HEK293 (cell line): ENCODE measurements around the gene IRF2.

Experiments used
- CTCF ChIA-PET: fragments of 350-600 bp; formaldehyde crosslinking; extraction: SDS; loops from one replicate; lab custom pipeline; 2021; ENCODE audit warnings: antibody characterized with exemption; lab: Yijun Ruan, JAX
- POLR2A ChIA-PET: fragments of 300-600 bp; formaldehyde crosslinking; extraction: SDS; loops from one replicate; lab custom pipeline; 2020; ENCODE audit warnings: antibody characterized with exemption, inconsistent platforms; lab: Yijun Ruan, JAX
- H3K27ac ChIP-seq: fragments of 200-500 bp; sonication (Bioruptor generic); 2 replicates; pipeline ENCODE4 v1.5.1; 2014; ENCODE audit warnings: low read depth, low read length, control low read depth, inconsistent platforms; ENCODE audit errors: extremely low read depth
- H3K36me3 ChIP-seq, 2 experiments: fragments of 200-500 bp in 1 of 2; sonication (Bioruptor generic) in 1 of 2; 1 replicate in 1 of 2; 2 replicates in 1 of 2; pipeline ENCODE4 v1.5.1; 2014 to 2017; ENCODE audit warnings: inconsistent platforms in 2 of 2, low read length in 2 of 2; ENCODE audit not compliant: control insufficient read depth in 2 of 2, insufficient read depth in 1 of 2
- H3K4me1 ChIP-seq: fragments of 200-500 bp; sonication (Bioruptor generic); 2 replicates; pipeline ENCODE4 v1.5.1; 2014; ENCODE audit warnings: mild to moderate bottlenecking, low read length, inconsistent platforms; ENCODE audit not compliant: control insufficient read depth, insufficient read depth
- H3K4me3 ChIP-seq: 2 replicates; pipeline ENCODE4 v1.5.1; 2011; ENCODE audit warnings: low read depth, mild to moderate bottlenecking, control low read depth, low read length, moderate library complexity
- H3K9me3 ChIP-seq: fragments of 200-500 bp; sonication (Bioruptor generic); 2 replicates; pipeline ENCODE4 v1.5.1; 2014; ENCODE audit warnings: low read depth, low read length, inconsistent platforms; ENCODE audit not compliant: control insufficient read depth, insufficient read depth
- EGR2 ChIP-seq: fragments of 450-650 bp; formaldehyde crosslinking; IDR thresholded peaks from 2 replicates; pipeline ENCODE4 v1.5.1; 2016; ENCODE audit warnings: low read depth, missing biosample characterization, missing genetic modification characterization
- KLF9 ChIP-seq: fragments of 450-650 bp; formaldehyde crosslinking; IDR thresholded peaks from 2 replicates; pipeline ENCODE4 v1.5.1; 2016; ENCODE audit warnings: missing biosample characterization, missing genetic modification characterization, low read depth
- PRDM1 ChIP-seq: fragments of 450-650 bp; formaldehyde crosslinking; IDR thresholded peaks from 2 replicates; pipeline ENCODE4; 2016; ENCODE audit warnings: missing biosample characterization, missing genetic modification characterization
- SCRT2 ChIP-seq: fragments of 450-650 bp; formaldehyde crosslinking; IDR thresholded peaks from 2 replicates; pipeline ENCODE4 v1.5.1; 2016; ENCODE audit warnings: missing biosample characterization, missing genetic modification characterization
- YY2 ChIP-seq: fragments of 450-650 bp; formaldehyde crosslinking; IDR thresholded peaks from 2 replicates; pipeline ENCODE4 v1.5.1; 2016; ENCODE audit warnings: missing biosample characterization, missing genetic modification characterization
- ZBTB20 ChIP-seq: fragments of 450-650 bp; formaldehyde crosslinking; IDR thresholded peaks from 2 replicates; pipeline ENCODE4 v1.5.1; 2016; ENCODE audit warnings: missing biosample characterization, missing genetic modification characterization
- ZNF121 ChIP-seq: fragments of 450-650 bp; formaldehyde crosslinking; IDR thresholded peaks from 2 replicates; pipeline ENCODE4 v1.5.1; 2016; ENCODE audit warnings: missing biosample characterization, missing genetic modification characterization
- ZNF2 ChIP-seq: fragments of 450-650 bp; formaldehyde crosslinking; IDR thresholded peaks from 2 replicates; pipeline ENCODE4 v1.5.1; 2016; ENCODE audit warnings: missing biosample characterization, missing genetic modification characterization
- ZNF324 ChIP-seq: fragments of 450-650 bp; formaldehyde crosslinking; IDR thresholded peaks from 2 replicates; pipeline ENCODE4 v1.5.1; 2016; ENCODE audit warnings: missing biosample characterization, missing genetic modification characterization
- ZNF335 ChIP-seq: fragments of 450-650 bp; formaldehyde crosslinking; conservative IDR thresholded peaks from 2 replicates; pipeline ENCODE4 v1.5.1; 2016; ENCODE audit warnings: missing biosample characterization, missing genetic modification characterization
- ZNF548 ChIP-seq: fragments of 450-650 bp; formaldehyde crosslinking; IDR thresholded peaks from 2 replicates; pipeline ENCODE4 v1.5.1; 2016; ENCODE audit warnings: missing biosample characterization, missing genetic modification characterization
- ZNF561 ChIP-seq: fragments of 450-650 bp; IDR thresholded peaks from 2 replicates; pipeline ENCODE4 v1.5.1; 2018; ENCODE audit warnings: missing biosample characterization, missing genetic modification characterization, borderline replicate concordance
- ZNF571 ChIP-seq: fragments of 450-650 bp; formaldehyde crosslinking; IDR thresholded peaks from 2 replicates; pipeline ENCODE4 v1.5.0; 2017; ENCODE audit warnings: missing biosample characterization, missing genetic modification characterization
- TF ChIP-seq, protein P1 (sequence below): fragments of 450-650 bp; formaldehyde crosslinking; IDR thresholded peaks from 2 replicates; pipeline ENCODE4 v1.5.1; 2016; ENCODE audit warnings: missing biosample characterization, missing genetic modification characterization, borderline replicate concordance
- TF ChIP-seq, protein P2 (sequence below): fragments of 450-650 bp; formaldehyde crosslinking; IDR thresholded peaks from 2 replicates; pipeline ENCODE4 v1.5.1; 2016; ENCODE audit warnings: missing biosample characterization, missing genetic modification characterization
- TF ChIP-seq, protein P3 (sequence below): fragments of 450-650 bp; formaldehyde crosslinking; IDR thresholded peaks from 2 replicates; pipeline ENCODE4 v1.5.1; 2017; ENCODE audit warnings: missing biosample characterization, missing genetic modification characterization
- TF ChIP-seq, protein P4 (sequence below): fragments of 450-650 bp; formaldehyde crosslinking; IDR thresholded peaks from 2 replicates; pipeline ENCODE4 v1.5.1; 2016; ENCODE audit warnings: missing biosample characterization, missing genetic modification characterization
- TF ChIP-seq, protein P5 (sequence below): fragments of 450-650 bp; formaldehyde crosslinking; IDR thresholded peaks from 2 replicates; pipeline ENCODE4 v1.5.1; 2016; ENCODE audit warnings: missing biosample characterization, missing genetic modification characterization

IRF2 gene

DNA sequence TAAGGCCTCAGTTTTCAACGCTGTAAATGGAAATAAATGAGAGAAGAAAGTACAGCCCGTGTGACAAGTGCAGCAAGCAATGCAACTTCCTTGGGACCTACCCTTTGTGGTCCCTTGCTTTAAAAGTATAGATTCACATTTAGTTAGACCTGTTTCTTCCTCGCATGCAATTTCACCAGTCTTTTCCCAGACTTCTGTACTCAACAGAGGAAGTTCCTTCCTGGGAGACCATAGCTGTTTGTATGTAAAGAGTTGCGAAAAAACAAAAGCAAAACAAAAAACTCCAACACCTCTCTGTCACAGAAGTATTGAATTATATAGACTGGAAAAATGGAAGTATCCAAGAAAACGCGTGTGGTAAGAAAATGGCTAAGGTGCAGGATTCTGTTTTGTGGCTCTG lies 1.1 kb upstream of the IRF2 start:
- TF ChIP-seq ZNF571 (tag by site-specific recombination) (no peak), SCRT2 (tag by site-specific recombination) (no peak), PRDM1 (tag by site-specific recombination) (no peak)
- TF ChIP-seq, protein P1, sequence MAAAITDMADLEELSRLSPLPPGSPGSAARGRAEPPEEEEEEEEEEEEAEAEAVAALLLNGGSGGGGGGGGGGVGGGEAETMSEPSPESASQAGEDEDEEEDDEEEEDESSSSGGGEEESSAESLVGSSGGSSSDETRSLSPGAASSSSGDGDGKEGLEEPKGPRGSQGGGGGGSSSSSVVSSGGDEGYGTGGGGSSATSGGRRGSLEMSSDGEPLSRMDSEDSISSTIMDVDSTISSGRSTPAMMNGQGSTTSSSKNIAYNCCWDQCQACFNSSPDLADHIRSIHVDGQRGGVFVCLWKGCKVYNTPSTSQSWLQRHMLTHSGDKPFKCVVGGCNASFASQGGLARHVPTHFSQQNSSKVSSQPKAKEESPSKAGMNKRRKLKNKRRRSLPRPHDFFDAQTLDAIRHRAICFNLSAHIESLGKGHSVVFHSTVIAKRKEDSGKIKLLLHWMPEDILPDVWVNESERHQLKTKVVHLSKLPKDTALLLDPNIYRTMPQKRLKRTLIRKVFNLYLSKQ (tag by site-specific recombination): no peak
- TF ChIP-seq, protein P2, sequence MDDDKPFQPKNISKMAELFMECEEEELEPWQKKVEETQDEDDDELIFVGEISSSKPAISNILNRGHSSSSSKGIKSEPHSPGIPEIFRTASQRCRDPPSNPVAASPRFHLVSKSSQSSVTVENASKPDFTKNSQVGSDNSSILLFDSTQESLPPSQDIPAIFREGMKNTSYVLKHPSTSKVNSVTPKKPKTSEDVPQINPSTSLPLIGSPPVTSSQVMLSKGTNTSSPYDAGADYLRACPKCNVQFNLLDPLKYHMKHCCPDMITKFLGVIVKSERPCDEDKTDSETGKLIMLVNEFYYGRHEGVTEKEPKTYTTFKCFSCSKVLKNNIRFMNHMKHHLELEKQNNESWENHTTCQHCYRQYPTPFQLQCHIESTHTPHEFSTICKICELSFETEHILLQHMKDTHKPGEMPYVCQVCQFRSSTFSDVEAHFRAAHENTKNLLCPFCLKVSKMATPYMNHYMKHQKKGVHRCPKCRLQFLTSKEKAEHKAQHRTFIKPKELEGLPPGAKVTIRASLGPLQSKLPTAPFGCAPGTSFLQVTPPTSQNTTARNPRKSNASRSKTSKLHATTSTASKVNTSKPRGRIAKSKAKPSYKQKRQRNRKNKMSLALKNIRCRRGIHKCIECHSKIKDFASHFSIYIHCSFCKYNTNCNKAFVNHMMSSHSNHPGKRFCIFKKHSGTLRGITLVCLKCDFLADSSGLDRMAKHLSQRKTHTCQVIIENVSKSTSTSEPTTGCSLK (tag by site-specific recombination): no peak
- Histone ChIP-seq H3K4me3 (peak overlapping the region; percentile 81), H3K9me3 (no peaks in the 10 kb centered on the region), H3K36me3 (no peaks in the 10 kb centered on the region), H3K4me1 (peaks cover 9% of the 10 kb centered on the region; the same call in 1 of the 2 replicates), H3K27ac (no peak overlapping the region; the same call in 1 of the 2 replicates)
- ChIA-PET CTCF (no interaction called here), POLR2A (interaction anchor here (0.7 to 1.6 kb wide), 9 partner anchors 22 to 174 kb away, joined by 3 to 16 read pairs (median 5); partner anchors contain the start of genes CASP3 and PRIMPOL)

DNA sequence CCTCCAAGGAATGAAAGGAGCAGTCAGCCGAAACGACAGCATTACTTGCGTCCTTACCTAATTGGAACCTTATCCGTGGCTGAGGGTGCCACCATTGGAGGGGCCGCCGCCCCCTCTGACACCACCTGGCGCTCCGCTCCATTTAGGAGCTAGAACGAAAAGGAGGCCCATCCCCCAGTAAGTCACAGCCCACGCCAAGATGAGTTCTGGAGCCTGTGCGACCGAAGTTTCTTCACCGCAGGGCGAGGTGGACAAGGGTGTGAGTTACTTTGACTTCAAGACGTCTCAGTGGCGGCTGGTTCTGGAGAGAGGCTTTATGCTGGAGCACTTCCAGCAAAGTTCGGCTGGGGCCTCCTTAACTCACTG lies 729 bp upstream of the IRF2 start:
- CTCF ChIA-PET: no interaction called here

More for the DNA sequence above, 729 bp upstream of the IRF2 start:
- POLR2A ChIA-PET: interaction anchor here (0.9 to 1.6 kb wide), 11 partner anchors 17 to 259 kb away, joined by 3 to 16 read pairs (median 5); partner anchors contain the start of genes CASP3, CENPU and PRIMPOL
- peak; percentile 19; the same call in 1 of the 2 replicates for TF ChIP-seq ZNF335 (tag by site-specific recombination)
- TF ChIP-seq ZNF561 (tag by site-specific recombination): 0 out of 2 replicates have a peak, but pooled peaks have one; percentile 4
- TF ChIP-seq, protein P3, sequence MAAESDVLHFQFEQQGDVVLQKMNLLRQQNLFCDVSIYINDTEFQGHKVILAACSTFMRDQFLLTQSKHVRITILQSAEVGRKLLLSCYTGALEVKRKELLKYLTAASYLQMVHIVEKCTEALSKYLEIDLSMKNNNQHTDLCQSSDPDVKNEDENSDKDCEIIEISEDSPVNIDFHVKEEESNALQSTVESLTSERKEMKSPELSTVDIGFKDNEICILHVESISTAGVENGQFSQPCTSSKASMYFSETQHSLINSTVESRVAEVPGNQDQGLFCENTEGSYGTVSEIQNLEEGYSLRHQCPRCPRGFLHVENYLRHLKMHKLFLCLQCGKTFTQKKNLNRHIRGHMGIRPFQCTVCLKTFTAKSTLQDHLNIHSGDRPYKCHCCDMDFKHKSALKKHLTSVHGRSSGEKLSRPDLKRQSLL (tag by site-specific recombination): peak; percentile 25; the same call in 1 of the 2 replicates
- TF ChIP-seq ZNF324 (tag by site-specific recombination): no peak
- no peak for TF ChIP-seq ZNF548 (tag by site-specific recombination)
- 0 out of 2 replicates have a peak, but pooled peaks have one; percentile 3 for TF ChIP-seq ZNF2 (tag by site-specific recombination)
- TF ChIP-seq EGR2: peak; percentile 32; the same call in 1 of the 2 replicates
- TF ChIP-seq, protein P4, sequence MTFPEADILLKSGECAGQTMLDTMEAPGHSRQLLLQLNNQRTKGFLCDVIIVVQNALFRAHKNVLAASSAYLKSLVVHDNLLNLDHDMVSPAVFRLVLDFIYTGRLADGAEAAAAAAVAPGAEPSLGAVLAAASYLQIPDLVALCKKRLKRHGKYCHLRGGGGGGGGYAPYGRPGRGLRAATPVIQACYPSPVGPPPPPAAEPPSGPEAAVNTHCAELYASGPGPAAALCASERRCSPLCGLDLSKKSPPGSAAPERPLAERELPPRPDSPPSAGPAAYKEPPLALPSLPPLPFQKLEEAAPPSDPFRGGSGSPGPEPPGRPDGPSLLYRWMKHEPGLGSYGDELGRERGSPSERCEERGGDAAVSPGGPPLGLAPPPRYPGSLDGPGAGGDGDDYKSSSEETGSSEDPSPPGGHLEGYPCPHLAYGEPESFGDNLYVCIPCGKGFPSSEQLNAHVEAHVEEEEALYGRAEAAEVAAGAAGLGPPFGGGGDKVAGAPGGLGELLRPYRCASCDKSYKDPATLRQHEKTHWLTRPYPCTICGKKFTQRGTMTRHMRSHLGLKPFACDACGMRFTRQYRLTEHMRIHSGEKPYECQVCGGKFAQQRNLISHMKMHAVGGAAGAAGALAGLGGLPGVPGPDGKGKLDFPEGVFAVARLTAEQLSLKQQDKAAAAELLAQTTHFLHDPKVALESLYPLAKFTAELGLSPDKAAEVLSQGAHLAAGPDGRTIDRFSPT (tag by site-specific recombination): 0 out of 2 replicates have a peak, but pooled peaks have one; percentile 4
- 0 out of 2 replicates have a peak, but pooled peaks have one; percentile 3 for TF ChIP-seq YY2 (tag by site-specific recombination)
- TF ChIP-seq ZNF121 (tag by site-specific recombination): no peak
- peak; percentile 32; the same call in 1 of the 2 replicates for TF ChIP-seq KLF9 (tag by site-specific recombination)
- TF ChIP-seq ZBTB20 (tag by site-specific recombination): 0 out of 2 replicates have a peak, but pooled peaks have one; percentile 1
- TF ChIP-seq, protein P5, sequence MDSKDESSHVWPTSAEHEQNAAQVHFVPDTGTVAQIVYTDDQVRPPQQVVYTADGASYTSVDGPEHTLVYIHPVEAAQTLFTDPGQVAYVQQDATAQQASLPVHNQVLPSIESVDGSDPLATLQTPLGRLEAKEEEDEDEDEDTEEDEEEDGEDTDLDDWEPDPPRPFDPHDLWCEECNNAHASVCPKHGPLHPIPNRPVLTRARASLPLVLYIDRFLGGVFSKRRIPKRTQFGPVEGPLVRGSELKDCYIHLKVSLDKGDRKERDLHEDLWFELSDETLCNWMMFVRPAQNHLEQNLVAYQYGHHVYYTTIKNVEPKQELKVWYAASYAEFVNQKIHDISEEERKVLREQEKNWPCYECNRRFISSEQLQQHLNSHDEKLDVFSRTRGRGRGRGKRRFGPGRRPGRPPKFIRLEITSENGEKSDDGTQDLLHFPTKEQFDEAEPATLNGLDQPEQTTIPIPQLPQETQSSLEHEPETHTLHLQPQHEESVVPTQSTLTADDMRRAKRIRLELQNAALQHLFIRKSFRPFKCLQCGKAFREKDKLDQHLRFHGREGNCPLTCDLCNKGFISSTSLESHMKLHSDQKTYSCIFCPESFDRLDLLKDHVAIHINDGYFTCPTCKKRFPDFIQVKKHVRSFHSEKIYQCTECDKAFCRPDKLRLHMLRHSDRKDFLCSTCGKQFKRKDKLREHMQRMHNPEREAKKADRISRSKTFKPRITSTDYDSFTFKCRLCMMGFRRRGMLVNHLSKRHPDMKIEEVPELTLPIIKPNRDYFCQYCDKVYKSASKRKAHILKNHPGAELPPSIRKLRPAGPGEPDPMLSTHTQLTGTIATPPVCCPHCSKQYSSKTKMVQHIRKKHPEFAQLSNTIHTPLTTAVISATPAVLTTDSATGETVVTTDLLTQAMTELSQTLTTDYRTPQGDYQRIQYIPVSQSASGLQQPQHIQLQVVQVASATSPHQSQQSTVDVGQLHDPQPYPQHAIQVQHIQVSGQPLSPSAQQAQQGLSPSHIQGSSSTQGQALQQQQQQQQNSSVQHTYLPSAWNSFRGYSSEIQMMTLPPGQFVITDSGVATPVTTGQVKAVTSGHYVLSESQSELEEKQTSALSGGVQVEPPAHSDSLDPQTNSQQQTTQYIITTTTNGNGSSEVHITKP (tag by site-specific recombination): 0 out of 2 replicates have a peak, but pooled peaks have one; percentile 41
- Histone ChIP-seq H3K4me1 (peaks cover 9% of the 10 kb centered on the region; the same call in 1 of the 2 replicates), H3K27ac (peak overlapping the region; percentile 61; the same call in 1 of the 2 replicates), H3K9me3 (no peaks in the 10 kb centered on the region), H3K4me3 (peak overlapping the region; percentile 81), H3K36me3 (no peaks in the 10 kb centered on the region)
